RWPE1 (cell line): ENCODE results near the gene PHRF1.

Experiments used
- CTCF ChIA-PET: fragments of 350-600 bp; sonication (Branson Sonifier 250); formaldehyde crosslinking; extraction: SDS; loops from one replicate; lab custom pipeline; 2021; lab: Yijun Ruan, JAX
- POLR2A ChIA-PET: fragments of 400-600 bp; formaldehyde crosslinking; extraction: SDS; loops from one replicate; lab custom pipeline; 2020; ENCODE audit warnings: antibody characterized with exemption; ENCODE audit not compliant: low non-redundant PET; lab: Yijun Ruan, JAX
- DNase-seq: peaks from one replicate; pipeline ENCODE4 v3.0.0; 2012; ENCODE audit warnings: low spot score
- H3K27ac ChIP-seq: fragments of 450-650 bp; 2 replicates; pipeline ENCODE4 v1.5.1; 2017
- TF ChIP-seq, protein P1 (sequence below): fragments of 450-650 bp; conservative IDR thresholded peaks from 2 replicates; pipeline ENCODE4 v1.5.1; 2017; ENCODE audit warnings: low read depth, mild to moderate bottlenecking

The PHRF1 gene

DNA sequence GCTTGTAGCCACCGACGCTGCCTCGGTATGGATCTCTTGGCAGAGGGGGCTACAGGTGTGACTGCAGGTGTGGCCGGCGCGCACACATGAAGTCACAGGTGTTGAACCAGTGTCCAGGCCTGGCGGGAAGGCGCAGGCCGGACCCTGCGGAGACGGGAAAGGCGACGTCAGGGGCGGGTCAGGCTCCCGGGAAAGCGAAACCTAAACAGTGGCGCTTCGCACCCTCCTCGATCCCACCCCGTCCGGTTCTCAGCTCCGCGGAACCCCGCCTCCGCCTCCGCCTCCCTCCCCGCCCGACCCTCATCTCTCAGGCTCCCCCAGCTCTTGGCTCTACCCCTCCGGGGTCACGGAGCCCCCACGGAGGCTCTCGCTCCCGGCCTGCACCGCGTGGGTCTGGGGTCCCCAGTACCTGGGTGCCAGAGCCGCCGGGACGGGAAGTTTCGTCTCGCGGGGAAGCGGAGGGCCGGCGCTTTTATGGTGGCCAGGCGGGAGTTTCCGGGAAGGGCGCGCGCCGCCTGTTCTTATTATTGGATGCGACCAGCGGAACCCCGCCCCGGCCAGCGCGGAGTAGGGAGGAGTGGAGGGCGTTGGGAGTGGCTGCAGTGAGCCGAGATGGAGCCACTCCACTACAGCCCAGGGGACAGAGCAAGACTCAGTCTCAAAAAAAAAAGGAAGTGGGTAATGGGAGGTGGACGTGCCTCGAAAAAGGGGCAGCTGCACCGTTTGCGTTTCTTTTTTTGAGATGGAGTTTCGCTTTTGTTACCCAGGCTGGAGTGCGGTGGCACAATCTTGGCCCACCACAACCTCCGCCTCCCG, 39.4 kb downstream of the PHRF1 start, which contains the start of gene IRF7:
Gene IRF7, minus strand, starts transcription at position 447 of the 816 bp plus-strand sequence. CDS start 586 bp downstream, outside the sequence.
- POLR2A ChIA-PET, result interaction anchor here (0.7 to 0.8 kb wide), 2 partner anchors 8 to 9 kb away, joined by 3 read pairs; no protein-coding TSS in a partner anchor
- CTCF ChIA-PET, result no interaction called here
- peak; percentile 85 for DNase-seq

DNA sequence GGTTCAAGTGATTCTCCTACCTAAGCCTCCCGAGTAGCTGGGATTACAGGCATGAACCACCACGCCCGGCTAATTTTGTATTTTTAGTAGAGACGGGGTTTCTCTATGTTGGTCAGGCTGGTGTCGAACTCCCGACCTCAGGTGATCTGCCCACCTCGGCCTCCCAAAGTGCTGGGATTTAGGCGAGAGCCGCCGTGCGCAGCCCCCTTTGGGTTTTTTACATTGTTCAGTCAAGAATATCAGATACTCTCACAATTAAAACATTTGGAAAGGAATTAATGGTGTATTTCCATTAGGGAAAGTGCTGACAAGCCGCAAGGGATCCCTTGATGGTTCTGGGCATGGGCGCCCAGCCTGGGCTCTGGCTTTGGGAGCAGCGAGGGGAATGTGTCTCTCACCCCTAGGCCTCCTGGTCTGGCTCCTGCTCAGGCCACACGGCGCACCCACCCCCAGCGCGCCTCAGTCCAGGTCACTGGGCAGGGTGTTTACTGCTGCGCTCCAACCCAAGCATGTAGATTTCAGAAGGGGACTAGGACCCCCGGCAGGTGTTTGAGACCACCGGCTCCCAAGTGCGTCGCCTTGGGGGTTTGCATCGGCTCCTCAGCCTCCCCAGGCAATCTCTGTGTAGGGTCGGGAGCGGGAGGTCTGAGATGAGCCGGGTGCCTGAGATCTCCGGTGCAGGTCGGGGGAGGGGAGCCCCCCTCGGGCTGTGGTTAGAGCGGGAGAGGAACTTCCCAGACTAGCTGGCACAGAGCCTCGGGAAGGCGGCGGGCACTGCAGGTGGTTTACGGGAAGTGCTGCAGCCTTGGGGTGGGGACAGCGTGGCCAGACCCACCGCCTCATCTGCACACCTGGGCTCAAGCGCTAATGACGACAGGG, 40.3 kb downstream of the PHRF1 start:
- POLR2A ChIA-PET, result interaction anchor here (0.7 kb wide), 1 partner anchor 8 kb away, joined by 3 read pairs; no protein-coding TSS in a partner anchor
- peak overlapping the region; percentile 88 for H3K27ac ChIP-seq
- TF ChIP-seq, protein P1, sequence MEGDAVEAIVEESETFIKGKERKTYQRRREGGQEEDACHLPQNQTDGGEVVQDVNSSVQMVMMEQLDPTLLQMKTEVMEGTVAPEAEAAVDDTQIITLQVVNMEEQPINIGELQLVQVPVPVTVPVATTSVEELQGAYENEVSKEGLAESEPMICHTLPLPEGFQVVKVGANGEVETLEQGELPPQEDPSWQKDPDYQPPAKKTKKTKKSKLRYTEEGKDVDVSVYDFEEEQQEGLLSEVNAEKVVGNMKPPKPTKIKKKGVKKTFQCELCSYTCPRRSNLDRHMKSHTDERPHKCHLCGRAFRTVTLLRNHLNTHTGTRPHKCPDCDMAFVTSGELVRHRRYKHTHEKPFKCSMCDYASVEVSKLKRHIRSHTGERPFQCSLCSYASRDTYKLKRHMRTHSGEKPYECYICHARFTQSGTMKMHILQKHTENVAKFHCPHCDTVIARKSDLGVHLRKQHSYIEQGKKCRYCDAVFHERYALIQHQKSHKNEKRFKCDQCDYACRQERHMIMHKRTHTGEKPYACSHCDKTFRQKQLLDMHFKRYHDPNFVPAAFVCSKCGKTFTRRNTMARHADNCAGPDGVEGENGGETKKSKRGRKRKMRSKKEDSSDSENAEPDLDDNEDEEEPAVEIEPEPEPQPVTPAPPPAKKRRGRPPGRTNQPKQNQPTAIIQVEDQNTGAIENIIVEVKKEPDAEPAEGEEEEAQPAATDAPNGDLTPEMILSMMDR, result no peak
- CTCF ChIA-PET, result no interaction called here
- DNase-seq, result no peak

More for the DNA sequence above, 39.4 kb downstream of the PHRF1 start, which contains the start of gene IRF7:
- TF ChIP-seq, protein P1, result no peak
- H3K27ac ChIP-seq, result peak within 1 kb of the TSS; percentile 88

DNA sequence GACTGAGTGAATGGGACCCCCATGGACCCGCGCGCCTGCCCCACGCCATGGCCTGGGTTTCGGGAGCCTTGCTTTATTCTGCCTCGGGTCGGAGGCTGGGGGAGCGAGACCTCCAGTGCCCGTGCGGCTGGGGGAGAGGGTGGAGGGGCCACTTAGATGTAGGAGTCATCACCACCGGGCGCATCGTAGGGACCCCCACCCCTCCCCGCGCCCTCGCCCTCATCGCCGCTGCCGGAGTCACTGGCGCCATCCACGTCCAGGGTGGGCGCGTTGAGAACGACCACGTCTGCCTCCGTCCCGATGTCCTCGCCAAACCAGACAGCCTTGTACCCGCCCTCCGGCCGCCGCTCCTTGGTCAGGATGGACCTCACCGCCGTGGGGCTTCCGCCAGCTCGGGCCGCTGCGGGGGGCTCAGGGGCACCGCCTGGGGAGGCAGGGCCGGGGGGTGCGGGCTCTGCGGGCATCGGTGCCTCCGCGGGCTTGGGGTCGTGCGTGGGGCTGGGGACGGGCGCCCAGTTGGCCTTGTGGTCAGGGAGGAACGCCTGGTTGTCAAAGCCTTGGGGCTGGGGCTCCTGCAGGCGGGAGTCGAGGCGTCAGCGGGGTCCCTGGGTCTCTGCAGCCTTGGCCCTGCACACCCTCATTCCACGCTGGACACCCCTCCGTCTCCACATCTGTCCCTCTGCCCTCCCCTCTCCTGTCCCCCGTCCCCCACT, 41.1 kb downstream of the PHRF1 start:
- POLR2A ChIA-PET, result no interaction called here
- CTCF ChIA-PET, result no interaction called here
- no peak for DNase-seq
- peak overlapping the region; percentile 88; the same call in 1 of the 2 replicates for H3K27ac ChIP-seq
- TF ChIP-seq, protein P1, result no peak

DNA sequence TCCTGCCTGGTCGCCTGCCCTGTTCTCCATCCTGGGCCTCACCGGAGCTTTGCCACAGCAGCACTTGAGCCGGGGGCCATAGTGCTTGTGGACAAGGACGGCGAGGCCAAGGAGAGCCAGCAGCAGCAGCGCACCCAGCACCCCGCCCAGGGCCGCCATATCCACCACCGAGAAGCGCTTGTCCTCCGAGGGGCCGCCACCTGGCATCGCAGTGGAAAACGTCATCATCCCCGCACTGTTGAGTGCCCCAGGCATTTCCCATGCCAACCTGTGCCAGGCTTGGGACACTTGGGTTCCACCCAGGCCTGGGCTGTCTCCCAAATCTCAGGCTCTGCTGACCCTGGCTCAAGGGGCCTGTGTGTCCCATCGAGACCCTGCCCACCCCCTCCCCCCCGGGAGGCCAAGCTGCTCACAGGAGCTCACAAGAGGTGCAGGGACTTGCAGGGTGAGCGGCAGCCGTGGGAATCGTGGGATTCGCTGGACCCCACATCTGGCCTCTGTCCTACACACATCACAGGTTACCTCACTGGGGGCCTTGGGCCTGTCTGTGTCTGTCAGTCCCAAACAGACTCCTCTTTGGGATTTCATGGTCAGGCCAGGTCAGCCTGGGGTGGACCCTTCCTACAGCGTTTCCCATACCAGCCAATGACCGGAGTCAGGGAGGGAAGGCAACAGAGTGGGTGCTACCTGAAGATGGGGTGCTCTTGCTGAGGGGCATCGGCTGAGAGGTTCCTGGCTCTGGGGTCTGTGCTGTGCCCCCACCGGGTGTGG, 41.8 kb downstream of the PHRF1 start:
- DNase-seq, result no peak
- H3K27ac ChIP-seq, result peak overlapping the region; percentile 1; the same call in 1 of the 2 replicates
- TF ChIP-seq, protein P1, result no peak
- CTCF ChIA-PET, result no interaction called here
- POLR2A ChIA-PET, result interaction anchor here (0.6 kb wide), 1 partner anchor 42 kb away, joined by 4 read pairs; no protein-coding TSS in a partner anchor

DNA sequence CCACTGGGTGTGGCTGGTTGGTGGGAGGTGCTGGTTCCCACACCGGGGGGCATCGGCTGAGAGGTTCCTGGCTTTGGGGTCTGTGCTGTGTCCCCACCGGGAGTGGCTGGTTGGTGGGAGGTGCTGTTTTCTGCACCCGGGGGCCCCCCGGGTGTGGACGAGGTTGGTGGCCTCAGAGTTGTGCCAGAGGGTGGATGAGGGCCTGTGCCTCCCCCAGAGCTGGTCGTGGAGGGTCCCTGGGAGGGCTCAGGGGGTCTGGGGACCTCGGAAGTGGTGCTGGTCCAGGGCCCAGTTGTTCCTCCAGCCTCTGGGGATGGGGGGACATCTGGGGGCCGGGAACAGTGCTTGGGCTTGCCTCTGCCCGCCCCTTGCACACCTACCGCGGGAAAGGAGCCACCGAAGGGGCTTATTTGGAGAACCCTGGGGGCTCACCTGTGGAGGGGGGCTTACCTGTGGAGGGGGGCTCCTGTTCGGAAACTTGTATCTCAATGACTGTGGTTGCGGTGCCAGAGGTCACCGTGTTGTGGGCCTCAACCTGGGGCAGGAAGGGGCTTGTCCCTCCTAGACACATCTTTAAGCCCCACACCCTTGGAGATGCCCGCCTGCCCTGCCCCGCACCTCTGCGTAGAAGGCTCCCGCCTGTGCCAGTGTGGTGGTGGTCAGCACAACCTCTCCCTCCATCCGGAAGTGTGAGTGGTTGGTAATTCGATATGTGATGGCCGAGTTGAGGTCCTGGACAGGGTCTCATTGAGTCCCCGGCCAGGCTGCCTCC, 42.8 kb downstream of the PHRF1 start:
- no peak for DNase-seq
- TF ChIP-seq, protein P1, result no peak
- POLR2A ChIA-PET, result no interaction called here
- CTCF ChIA-PET, result no interaction called here
- H3K27ac ChIP-seq, result no peak overlapping the region; the same call in 1 of the 2 replicates
